NOMO-1 treated with dmso at 0.1 percent for 144 hours (cell line): ENCODE measurements around the gene GXYLT2.

ENCODE experiments used
- DNase-seq: peaks from one replicate; lab custom pipeline; 2025; ENCODE audit not compliant: unreplicated experiment; lab: John Stamatoyannopoulos, UW

GXYLT2 gene, protein sequence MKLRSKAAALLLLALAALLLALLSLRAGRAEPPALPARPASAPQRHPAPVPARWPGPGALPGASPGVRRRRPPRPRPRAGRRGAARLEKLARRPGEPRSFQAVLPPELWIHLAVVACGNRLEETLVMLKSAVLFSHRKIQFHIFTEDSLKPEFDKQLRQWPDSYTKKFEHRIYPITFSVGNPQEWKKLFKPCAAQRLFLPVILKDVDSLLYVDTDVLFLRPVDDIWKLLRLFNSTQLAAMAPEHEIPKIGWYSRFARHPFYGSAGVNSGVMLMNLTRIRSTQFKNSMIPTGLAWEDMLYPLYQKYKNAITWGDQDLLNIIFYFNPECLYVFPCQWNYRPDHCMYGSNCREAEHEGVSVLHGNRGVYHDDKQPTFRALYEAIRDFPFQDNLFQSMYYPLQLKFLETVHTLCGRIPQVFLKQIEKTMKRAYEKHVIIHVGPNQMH

DNA sequence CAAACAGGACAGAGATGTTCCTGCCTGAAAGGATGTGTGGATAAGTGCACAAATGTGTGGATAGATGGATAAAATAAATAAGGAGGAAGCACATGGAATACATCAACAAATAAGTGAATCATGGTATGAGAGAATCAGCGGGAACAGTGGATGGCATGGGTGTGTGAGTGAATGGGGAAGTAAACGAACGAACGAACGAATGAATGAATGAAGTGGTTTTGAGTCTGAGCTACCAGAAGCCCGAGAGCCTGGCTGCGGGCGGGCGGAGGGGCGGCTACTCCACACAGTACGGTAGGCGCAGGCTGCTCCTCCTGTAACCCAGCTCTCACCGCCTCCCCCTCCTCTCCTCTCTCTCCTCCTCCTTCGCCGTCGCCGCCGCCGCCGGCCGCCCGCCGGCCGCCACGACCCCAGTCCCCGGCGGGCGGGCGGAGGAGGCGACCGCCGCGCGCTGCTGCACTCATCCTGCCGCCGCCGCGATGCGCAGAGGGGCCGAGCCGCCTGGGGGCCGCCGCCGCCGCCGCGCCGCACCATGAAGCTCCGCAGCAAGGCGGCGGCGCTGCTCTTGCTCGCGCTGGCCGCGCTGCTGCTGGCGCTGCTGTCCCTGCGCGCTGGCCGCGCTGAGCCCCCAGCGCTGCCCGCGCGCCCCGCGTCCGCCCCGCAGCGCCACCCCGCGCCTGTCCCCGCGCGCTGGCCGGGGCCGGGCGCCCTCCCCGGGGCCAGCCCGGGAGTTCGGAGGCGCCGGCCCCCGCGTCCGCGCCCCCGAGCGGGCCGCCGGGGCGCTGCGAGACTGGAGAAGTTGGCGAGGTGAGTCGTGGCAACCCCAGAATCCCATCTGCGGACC is at the start of gene GXYLT2:
GXYLT2 (plus strand) TSS at position 342 of the 841 bp plus-strand sequence; CDS start at position 530, 188 bp downstream.
- peak; percentile 21 for DNase-seq

DNA sequence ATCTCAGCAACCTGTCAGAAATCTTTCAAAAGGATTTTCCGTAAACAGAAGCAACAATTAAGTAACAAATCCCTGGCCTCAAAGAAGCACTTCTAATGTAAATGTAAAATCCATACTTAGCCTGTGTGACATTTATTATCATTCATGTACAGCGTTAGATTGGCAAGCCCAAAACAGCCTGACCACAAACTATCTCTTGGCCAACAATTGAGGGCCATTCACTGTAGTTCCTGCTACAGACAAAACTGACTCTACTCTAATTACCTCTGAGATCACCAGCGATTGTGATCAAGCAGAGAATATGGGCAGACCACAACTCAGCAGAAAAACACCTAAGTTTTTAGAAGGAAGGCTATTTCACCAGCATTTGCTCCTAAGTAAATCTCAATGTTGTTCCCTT is 48.8 kb upstream of the GXYLT2 start:
- peak; percentile 56 for DNase-seq

DNA sequence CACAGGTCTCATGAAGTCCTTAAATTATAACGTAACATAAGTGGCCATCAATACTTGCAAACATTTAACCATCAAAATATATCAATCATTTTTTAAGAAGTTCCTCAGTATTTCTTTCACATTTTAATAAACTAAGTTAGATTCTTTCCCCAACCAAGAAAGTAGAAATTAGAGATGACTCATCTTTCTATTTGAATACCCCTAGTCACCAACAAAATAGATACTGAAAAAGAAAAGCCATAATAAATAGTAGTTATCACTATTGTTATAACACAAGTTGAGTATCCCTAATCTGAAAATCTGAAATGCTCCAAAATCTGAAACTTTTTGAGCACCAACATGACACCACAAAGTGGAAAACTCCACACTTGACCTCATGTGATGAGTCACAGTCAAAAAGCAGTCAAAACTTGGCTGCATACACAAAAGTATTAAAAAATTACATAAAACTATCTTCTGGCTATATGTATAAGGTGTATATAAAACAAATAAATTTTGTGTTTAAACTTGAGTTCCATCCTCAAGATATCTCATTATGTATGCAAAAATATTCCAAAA is 43.3 kb upstream of the GXYLT2 start:
- no peak for DNase-seq

DNA sequence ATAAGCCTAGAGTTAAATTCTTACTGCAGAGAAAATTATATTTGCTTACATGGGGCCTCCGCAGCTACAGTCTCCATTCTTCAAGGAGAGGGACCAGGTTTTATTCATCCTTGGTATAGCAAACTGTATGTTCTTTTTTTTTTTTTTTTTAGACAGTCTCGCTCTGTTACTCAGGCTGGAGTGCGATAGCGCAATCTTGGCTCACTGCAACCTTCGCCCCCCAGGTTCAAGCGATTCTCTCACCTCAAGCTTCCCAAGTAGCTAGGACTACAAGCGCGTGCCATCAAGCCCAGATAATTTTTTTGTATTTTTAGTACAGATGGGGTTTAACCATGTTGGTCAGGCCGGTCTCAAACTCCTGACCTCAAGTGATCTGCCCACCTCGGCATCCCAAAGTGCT is 41.7 kb upstream of the GXYLT2 start:
- DNase-seq, result no peak

DNA sequence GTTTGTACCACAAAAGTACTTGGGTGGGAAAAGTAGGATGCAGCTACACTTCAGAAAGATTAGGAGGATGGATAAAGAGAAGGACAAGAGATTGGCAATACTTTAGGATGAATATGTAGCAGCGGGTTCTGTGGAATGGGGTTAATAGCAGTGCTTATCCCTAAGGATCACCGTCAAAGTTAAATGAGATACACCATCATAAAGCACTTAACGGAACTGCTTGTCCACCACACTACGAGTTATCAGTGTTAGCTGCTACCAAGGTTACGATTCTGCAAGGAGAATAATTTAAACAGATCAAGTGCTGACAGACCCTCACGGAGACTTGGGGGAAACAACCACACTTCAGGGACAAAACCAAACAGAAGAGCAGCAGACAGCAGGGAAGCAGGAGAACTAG is 40.6 kb upstream of the GXYLT2 start:
- DNase-seq, result no peak

DNA sequence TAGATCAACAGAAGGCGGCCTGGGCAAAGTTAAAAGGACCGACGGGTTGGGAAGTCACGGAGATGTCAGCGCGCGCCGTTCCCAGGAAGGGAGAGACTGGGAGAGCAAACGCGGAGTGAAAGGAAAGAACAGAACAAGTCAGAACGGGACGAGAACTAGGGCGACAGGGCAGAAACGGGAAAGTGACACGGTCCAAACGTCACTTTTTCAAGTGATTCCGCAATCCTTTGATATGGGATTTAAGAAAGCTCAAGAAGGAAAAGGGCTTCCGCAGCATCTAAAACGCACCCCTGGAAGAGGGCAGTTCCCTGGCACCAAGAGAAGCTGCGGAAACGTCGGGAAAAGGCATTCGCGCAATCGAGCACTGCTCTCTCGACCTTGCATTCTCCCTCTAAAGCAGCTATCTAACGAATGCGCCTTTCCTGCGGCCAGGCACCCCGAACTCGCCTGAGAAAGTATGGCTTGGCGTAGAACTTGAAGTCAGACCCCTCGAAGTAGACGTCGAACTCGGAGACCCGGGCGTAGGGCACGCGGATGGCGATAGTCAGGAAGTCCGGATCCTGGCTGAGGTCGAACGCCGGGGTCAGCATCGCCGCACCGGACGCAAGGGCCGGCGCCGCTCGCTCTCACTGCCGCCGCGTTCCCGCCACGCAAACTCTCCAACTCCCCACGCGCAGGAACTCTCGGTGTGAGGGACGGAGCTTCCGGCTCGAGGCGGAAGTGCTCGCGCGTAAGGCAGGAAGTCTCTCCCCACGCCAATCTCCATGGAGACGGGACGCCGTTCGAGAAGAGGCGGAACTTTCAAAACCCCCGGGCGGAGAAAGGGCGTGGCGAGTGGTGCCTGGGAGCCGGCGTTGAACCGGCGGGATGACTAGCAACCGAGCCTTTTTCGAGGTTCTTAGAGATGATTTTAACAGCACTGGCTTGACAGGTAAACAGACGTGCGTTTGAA is 39.8 kb upstream of the GXYLT2 start, which contains the start of gene SHQ1:
SHQ1 (minus strand) TSS at position 695 of the 952 bp plus-strand sequence; CDS start at position 590, 105 bp downstream.
- peak; percentile 92 for DNase-seq

DNA sequence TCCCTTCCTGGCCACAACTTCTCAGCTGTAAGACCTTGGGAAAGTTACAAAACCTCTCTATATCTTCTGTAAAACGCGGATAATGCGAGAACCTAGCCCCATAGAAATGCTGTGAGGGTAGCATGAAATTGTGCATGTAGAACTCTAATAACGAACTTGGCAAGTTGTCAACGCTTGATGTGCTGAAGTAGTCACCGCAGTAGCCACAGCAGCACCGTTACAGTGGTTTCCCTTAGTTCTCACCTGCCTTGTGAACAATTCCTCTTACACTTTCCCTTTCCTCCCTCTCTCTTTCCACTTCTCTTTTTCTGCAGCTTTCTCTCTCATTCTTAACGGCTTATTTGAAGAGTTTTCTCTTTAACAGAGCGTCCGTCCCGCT is 39.2 kb upstream of the GXYLT2 start:
- no peak for DNase-seq

DNA sequence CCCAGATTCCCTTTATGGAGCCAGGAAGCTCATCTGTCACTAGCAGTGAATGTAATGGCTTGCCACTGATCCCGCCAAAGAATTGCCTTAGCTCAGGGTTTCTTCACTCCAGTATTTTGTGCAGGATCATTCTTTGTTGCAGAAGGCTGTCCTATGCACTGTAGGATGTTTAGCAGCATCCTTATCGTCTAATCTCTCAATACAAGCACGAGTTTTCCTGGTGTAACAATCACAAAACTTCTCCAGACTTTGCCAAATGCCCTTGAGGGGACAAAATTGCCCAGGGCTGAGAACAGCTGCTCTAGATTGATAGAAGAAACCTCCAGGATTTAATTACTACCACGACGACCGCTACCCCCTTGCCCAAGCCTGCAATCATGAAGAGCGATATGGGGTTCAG is 32.8 kb upstream of the GXYLT2 start:
- no peak for DNase-seq

DNA sequence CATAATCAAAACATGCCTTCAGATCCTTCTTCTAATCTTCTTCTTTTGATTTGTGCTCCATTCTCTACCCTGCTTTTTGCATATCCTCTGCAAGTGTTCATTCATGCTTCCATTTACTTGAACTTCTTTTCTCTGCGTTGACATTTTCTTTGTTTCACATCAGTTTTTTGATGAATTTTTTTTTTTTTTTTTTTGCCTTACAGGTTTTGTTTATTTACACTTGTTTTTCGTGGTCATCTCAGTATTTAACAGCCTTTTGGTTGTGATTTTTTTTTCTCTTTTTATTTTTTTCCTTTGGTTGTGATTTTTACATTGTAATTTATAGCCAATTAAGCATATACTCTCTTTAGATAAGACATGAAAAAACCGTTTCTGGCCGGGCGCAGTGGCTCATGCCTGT is 27.8 kb upstream of the GXYLT2 start:
- DNase-seq, result no peak

DNA sequence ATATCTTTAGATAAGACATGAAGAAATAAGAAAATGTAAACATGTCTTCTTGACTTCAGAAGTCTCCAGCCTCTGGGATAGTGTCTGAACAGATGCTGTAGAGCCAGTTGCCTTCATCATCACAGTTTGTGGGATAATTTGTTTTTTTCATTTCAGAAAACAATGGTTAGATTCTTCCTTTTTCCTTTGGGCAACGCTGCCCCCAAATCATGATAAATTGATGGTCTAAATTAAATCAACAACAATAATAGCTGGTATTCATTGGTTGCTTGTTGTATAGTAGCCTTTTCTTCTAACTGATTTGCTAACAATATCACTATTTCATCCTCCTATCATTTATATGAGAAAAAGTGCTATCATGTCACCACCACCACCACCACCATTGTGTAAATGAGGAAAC is 27.0 kb upstream of the GXYLT2 start:
- no peak for DNase-seq

DNA sequence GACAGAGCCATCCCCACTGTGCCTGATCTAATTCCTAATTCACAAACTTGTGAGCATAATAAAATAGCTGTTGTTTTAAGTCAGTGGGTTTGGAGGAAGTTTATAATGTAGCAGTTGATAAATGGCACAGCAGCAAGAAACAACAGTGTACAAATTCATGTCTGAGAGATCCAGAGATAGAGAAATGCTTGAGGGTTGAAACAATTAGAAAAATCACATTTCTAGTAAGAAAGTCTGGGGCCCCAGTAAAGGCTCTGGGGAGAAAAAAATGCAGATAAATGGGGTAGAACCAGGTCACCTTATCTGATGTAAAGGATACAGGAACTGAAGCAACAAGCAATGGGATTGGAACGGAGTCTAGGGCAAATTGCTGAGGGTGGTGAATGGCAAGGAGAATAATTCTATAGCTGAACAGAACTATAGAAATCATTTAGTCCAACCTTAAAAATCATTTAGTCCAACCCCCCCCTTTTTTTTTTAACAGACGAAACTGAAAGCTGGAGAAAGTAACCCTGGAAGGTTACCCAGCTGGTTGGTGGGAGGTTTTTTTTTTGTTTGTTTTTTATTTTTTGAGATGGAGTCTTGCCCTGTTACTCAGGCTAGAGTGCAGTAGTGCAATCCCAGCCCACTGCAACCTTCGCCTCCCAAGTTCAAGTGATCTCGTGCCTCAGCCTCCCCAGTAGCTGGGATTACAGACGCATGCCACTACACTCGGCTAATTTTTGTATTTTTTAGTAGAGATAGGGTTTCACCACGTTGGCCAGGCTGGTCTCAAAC is 25.3 kb upstream of the GXYLT2 start:
- no peak for DNase-seq

DNA sequence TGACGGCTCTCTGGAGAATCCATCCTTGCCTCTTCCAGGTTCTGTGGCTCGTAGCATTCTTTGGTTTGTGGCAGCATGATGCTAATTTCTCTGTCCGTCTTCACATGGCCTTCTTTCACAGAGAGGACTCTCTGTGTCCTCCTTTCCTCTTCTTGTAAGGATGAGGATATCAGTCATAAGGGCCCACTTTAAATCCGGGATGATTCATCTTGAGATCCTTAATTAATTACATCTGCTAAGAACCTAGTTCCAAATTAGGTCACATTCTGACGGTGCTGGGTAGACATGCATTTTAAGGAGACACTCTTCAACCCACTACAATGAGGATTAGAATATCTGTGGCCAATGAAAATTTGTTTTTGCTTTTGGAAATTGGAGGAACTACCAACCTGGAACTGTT is 15.7 kb upstream of the GXYLT2 start:
- DNase-seq, result no peak

DNA sequence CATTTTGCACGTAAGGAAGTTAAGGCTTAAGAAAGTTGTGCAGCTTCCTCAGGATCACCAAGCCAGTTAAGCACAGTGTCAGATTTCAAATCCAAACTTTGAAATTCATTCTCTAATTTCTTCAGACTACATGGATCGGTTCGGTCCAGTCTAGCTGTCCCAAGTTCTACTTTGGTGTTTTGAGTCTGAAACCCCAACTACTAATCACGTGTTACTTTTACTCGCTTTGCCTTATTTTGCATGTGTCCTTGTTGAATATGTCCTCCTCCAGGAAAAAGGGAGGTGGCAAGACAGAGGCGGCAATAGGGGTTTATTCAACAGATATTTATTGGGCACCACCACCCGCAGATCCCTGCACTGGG is 522 bp upstream of the GXYLT2 start:
- DNase-seq, result no peak

DNA sequence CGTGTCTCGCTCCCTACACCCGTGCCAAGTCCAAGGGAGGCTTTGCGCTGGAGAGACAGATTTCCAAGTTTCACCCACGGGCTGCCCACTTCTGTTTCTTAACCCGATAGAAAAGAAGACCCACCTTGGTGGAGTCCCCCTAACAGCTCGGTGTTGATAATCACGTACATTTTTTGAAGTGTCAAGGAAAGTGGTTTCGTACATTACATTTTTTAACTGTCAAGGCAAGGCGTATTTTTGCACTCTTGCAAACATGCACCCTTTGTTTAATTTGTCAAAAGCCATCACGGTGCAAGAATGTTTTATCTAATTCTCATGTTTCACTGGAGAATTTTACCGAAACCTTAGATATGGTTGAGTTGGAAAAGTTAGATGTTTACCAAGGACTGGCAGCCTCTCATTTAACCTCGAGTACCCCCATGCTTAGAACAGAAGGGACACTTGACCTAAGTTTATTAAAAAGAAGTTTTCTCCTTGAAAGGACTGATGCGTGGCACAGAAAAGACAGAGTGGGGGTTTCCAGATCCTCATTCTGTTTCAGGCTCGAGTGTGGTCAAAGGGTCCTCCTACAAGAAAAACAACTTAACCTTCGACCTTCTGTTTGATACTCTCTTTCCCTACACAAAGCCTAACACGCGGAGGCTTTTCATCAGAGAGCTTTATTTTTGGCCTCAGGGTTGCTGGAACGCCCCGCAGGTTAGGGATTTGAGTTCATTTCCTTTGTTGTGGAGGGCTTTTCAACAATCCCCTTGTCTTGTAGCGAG is 882 bp downstream of the GXYLT2 start:
- DNase-seq, result no peak

DNA sequence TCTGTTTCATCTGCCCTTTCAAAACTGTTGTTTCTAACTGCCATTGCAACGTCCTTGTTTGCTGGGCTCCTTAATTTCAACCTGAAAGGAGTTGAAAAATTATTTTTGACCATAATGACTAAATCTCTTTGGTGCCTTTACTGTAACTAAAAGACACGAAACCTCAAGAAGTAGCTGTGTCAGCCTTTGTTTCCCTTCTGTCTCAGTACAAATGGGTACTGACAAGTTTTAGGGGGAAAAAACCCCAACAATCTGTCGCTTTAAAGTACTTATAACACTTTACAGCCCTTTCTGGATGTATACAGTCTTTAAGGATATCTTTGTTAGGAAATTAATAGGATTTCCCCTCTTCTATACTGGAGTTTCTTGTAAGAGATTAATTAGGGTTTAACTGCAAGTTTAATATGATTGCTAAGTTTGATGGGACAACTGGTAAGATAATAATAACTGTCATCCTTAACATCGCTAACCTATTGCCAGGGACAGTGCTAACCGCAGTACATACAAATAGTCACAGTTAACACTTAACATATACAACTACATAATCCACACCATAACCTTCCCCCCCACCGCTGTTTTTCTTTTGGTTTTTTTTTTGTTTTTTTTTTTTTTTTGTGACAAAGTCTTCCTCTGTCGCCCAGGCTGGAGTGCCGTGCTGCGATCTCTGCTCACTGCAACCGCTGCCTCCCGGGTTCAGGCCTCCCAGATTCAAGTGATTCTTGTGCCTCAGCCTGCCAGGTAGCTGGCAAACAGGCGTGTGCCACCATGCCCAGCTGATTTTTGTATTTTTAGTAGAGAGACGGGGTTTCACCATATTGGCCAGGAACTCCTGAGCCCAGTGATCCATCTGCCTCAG is 1.7 kb downstream of the GXYLT2 start:
- DNase-seq, result no peak

DNA sequence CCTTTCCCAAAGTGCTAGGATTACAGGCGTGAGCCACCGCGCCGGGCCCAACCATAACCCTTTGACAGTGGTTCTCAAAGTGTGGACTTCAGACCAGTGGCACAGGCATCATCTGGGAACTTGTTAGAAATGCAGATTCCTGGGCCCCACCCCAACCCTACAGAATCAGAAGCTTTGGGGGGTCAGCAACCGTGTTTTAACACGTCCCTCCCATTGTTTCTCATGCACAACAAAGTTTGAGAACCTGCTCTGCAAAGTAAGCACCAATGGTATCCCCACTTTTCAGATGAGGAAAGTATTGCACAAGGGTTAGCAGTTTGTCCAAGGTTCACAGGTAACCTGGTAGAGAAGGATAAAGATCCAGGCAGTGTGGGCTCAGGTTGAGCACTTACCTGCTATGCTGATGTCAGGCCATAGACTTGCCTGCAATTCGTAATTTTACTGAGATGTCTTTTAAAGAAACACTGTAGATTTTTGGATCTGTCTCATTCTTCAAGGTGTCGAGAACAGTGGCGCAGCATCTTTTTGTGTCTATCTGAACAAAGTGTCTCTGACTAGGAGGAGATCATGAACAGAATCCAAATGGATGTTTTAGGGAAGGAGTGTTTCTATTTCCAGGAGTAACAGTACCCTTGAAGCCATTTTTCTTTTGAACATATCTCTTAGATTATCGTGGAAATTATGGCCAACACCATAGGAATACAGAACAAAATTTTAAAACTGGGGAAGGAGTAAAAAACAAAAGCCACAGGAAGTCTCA is 2.5 kb downstream of the GXYLT2 start:
- DNase-seq, result no peak

DNA sequence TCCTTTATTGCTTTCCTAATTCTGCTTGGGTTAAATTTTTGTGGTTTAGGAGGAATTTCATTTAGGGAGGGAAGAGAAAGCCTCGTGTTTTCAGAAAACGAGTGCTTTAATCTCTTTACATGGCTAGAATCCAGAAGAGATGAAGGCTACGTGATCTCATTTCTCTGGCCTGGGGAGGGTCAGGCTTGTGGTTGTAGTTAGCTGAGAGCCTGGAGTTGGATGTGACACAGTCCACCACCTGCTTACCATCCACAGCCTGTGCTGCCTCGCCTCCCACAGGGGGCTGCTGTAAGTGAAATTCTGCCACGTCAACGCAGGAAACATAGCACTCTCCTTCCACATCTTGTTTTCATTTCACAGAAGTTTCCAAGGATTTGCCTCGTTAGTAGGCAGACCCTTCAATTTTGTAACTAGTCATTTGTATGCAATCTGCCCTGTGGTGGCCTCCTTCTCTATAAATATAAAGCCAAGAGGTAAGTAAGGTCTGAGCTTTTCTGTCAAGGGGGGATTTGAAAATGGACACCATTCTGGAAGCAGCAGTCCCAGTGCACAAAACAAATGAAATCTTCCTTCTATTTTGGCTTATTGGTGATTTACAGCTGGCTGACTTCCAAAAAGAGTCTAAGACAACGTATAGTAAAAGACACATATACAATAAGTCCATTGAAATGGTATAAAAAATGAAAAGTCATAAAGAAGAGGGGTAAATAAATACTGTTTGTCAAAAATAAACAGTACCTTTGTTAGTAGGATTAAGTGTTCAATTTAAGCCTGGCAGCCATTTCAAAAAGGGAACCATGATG is 3.4 kb downstream of the GXYLT2 start:
- DNase-seq, result no peak
